DND-41 (cell line): Measurements from ENCODE around the gene POC1B.

ENCODE experiments used
- ATAC-seq: fragments of 200-7000 bp; cut with Tn5 transposase; 3 replicates; pipeline ENCODE4 v1.9.1; 2021; ENCODE audit warnings: low read depth; ENCODE audit not compliant: insufficient read depth
- DNase-seq: peaks from one replicate; pipeline ENCODE4 v3.0.0-alpha.2; 2020
- H2AFZ ChIP-seq: 2 replicates; pipeline ENCODE4 v1.6.0; 2012; ENCODE audit warnings: low read depth, low read length
- H3K27ac ChIP-seq: 2 replicates; pipeline ENCODE4 v1.5.1; 2012; ENCODE audit warnings: low read length, inconsistent platforms
- H3K27me3 ChIP-seq: fragments of 200-600 bp; sonication (generic); 2 replicates; pipeline ENCODE4 v1.6.0; 2012; ENCODE audit warnings: low read length, mild to moderate bottlenecking, inconsistent platforms; ENCODE audit not compliant: insufficient read depth, poor library complexity
- H3K36me3 ChIP-seq: 2 replicates; pipeline ENCODE4 v1.5.1; 2012; ENCODE audit warnings: low read length, inconsistent platforms; ENCODE audit not compliant: insufficient read depth
- H3K4me1 ChIP-seq: 2 replicates; pipeline ENCODE4 v1.5.1; 2012; ENCODE audit warnings: mild to moderate bottlenecking, low read length; ENCODE audit not compliant: insufficient read depth
- H3K4me2 ChIP-seq: 2 replicates; pipeline ENCODE4 v1.6.0; 2012; ENCODE audit warnings: mild to moderate bottlenecking, moderate library complexity, low read length, inconsistent platforms; ENCODE audit not compliant: insufficient read depth
- H3K4me3 ChIP-seq, 2 experiments: fragments of 200-600 bp in 1 of 2; shearing (Covaris generic) in 1 of 2; 2 replicates each; pipeline ENCODE4 v1.5.1; 2012 to 2016; ENCODE audit warnings: inconsistent platforms in 2 of 2, low read length in 2 of 2, mild to moderate bottlenecking in 2 of 2, low read depth in 1 of 2, moderate library complexity in 1 of 2
- H3K79me2 ChIP-seq: 2 replicates; pipeline ENCODE4 v1.6.0; 2012; ENCODE audit warnings: low read length, inconsistent platforms; ENCODE audit not compliant: insufficient read depth
- H3K9ac ChIP-seq: 2 replicates; pipeline ENCODE4 v1.6.0; 2012; ENCODE audit warnings: low read depth, mild to moderate bottlenecking, inconsistent platforms, low read length, moderate library complexity
- H3K9me3 ChIP-seq: 2 replicates; pipeline ENCODE4 v1.5.1; 2012; ENCODE audit warnings: low read length, moderate library complexity, mild to moderate bottlenecking, inconsistent platforms; ENCODE audit not compliant: insufficient read depth, severe bottlenecking
- H4K20me1 ChIP-seq: 2 replicates; pipeline ENCODE4 v1.6.0; 2012; ENCODE audit warnings: low read length; ENCODE audit not compliant: insufficient read depth
- CTCF ChIP-seq: IDR thresholded peaks from 2 replicates; pipeline ENCODE4 v1.5.1; 2012; ENCODE audit warnings: borderline replicate concordance, low read length, moderate library complexity, mild to moderate bottlenecking; ENCODE audit not compliant: poor library complexity, severe bottlenecking; ENCODE audit errors: extremely low read depth
- EZH2 ChIP-seq: IDR thresholded peaks from 3 replicates; pipeline ENCODE4 v1.6.1; 2012; ENCODE audit warnings: borderline replicate concordance, low read depth, mild to moderate bottlenecking, moderate library complexity, low read length, inconsistent platforms; ENCODE audit not compliant: severe bottlenecking

The POC1B gene

GRCh38 chr12:89525824-89526770 lies at the start of gene POC1B:
TSS of gene POC1B (minus strand) at chr12:89526047. CDS start at chr12:89525895, 152 bp downstream.
- H3K4me3 ChIP-seq: peak within 1 kb of the TSS; percentile 44 to 81
- DNase-seq (peak; percentile 79), ATAC-seq (peak; percentile 75)
- peak within 1 kb of the TSS; percentile 81 for H3K27ac ChIP-seq
- peaks cover 63% of the 10 kb centered on the region for H3K79me2 ChIP-seq
- peaks cover 11% of the 10 kb centered on the region; the same call in 1 of the 2 replicates for H4K20me1 ChIP-seq
- no peaks in the 10 kb centered on the region for H3K9me3 ChIP-seq
- H3K9ac ChIP-seq: peak within 1 kb of the TSS; percentile 83
- H3K36me3 ChIP-seq: peaks cover 30% of the 10 kb centered on the region
- H3K4me1 ChIP-seq: peaks cover 63% of the 10 kb centered on the region
- peak within 1 kb of the TSS; percentile 95 for H3K4me2 ChIP-seq
- H3K27me3 ChIP-seq: no peaks in the 10 kb centered on the region
- TF ChIP-seq EZH2: no peak
- no peak for TF ChIP-seq CTCF
- H2AFZ ChIP-seq: peak within 1 kb of the TSS; percentile 88

GRCh38 chr12:89575374-89575773 lies 49.5 kb upstream of the POC1B start:
- Histone ChIP-seq H4K20me1 (no peaks in the 10 kb centered on the region), H3K9me3 (no peaks in the 10 kb centered on the region), H3K36me3 (no peaks in the 10 kb centered on the region), H3K27me3 (no peaks in the 10 kb centered on the region), H3K4me2 (no peak overlapping the region), H3K79me2 (no peaks in the 10 kb centered on the region), H2AFZ (no peak overlapping the region), H3K4me1 (no peaks in the 10 kb centered on the region), H3K9ac (no peak overlapping the region), H3K27ac (no peak overlapping the region), H3K4me3 (no peak overlapping the region)
- DNase-seq (no peak), ATAC-seq (no peak)
- TF ChIP-seq EZH2: no peak
- no peak for TF ChIP-seq CTCF

- Histone ChIP-seq H4K20me1 (no peaks in the 10 kb centered on the region), H3K27ac (no peak overlapping the region), H3K36me3 (no peaks in the 10 kb centered on the region), H3K9me3 (no peaks in the 10 kb centered on the region), H3K4me3 (no peak overlapping the region), H3K4me2 (no peak overlapping the region), H3K9ac (no peak overlapping the region), H3K79me2 (no peaks in the 10 kb centered on the region), H2AFZ (no peak overlapping the region), H3K4me1 (no peaks in the 10 kb centered on the region), H3K27me3 (no peaks in the 10 kb centered on the region)
- no peak for ATAC-seq
- no peak for TF ChIP-seq CTCF
- TF ChIP-seq EZH2: no peak
- no peak for DNase-seq
Observed at GRCh38 chr12:89574736-89575208, 48.9 kb upstream of the POC1B start.
